NCI-H526 treated with DMSO at 0.1 percent for 48 hours (cell line): ENCODE measurements around the gene NARF.

Experiments
- DNase-seq: peaks from one replicate; lab custom pipeline; 2025; lab: John Stamatoyannopoulos, UW

The NARF gene

DNA sequence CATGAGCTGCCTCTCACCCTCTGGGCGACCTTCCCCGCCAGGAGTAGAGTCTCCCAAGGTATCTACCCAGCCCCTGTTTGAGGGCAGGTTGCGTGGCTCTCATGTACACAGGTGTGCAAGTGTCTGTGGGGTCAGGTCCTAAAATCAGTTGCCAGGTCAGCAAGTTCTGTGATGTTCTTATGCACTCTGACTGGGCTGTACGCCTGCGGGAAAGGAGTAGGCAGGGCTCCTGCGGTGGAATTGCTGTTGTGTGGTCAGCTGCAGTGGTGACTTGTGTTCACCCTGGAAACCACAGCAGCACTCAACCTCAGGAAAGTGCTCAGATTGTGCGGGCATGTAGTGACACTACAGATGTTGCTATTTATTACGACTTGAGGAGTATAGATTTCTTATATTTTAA lies 19.4 kb downstream of the NARF start:
- DNase-seq = no peak

- no peak for DNase-seq
Observed at GRCh38 chr17:82479602-82480001, 21.1 kb downstream of the NARF start.

DNA sequence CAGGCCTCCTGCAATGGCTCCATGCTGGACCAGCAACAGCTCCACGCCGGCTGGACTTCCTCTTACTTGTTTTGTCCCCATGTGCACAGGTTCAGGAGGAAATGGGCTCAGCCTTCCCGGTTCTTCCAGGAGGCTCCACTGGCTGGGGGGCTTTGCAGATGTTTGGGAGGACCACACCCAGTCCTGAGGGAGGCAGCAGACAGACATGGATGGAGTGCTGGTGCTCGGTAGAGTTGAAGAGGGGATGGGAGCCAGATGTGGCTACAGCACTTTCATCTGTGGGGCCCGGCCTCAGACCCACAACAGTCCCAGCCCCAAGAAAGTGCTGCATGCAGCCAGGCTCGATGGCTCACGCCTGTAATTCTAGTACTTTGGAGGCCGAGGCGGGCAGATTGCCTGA lies 21.8 kb downstream of the NARF start:
- no peak for DNase-seq

DNA sequence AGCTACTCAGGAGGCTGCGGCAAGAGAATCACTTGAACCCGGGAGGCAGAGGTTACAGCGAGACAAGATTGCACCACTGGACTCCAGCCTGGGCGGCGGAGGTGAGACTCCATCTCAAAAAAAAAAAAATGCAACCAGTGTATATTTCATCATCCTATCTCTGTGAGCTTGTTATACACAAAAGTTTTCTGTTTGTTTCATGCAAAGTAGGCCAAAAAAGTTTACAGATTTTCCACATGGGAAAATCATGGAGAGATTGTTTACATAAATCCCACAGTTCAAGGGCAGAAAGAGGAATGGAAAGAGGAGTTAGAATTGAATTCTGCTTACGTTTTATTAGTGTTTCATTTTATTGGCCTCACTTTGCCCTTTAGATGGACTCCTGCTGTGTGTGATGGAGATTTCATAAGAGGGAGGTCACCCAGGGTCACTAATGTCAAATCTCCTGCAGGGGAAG lies 24.7 kb downstream of the NARF start:
- DNase-seq = no peak

DNA sequence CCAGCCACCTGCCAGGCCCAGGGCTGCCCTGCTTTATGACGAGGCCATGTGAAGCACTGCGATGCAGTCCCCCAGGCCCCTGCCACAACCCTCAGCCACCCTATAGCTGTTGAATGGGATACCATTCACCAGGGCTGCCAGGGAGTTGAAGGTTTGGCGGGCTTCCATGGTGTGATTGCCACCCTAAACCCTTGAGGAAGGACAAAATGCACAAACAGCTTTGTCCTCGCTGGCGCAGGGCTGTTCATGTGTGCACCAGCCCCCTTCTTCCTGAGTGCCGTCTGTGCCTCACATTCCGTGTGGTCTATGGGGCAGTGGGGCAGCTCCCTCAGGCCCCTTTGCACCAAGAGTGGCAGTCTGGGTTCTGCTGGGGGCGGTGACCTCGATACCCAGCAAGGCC lies 25.3 kb downstream of the NARF start:
- no peak for DNase-seq

- DNase-seq = no peak
Observed at GRCh38 chr17:82486231-82487094, 27.9 kb downstream of the NARF start.

DNA sequence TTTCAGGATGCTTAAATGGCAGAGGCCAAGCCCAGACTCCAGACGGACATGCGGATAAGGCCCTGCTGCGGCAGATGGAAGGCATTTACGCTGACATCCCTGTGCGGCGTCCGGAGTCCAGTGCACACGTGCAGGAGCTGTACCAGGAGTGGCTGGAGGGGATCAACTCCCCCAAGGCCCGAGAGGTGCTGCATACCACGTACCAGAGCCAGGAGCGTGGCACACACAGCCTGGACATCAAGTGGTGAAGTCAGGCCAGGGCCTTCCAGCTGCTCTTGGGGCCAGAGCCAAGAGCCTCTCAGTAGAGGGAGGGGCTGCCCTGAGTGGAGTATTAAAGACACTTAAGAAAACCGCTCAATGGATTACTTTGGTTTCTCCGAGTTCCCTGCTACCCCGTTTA lies 29.4 kb downstream of the NARF start:
- no peak for DNase-seq

DNA sequence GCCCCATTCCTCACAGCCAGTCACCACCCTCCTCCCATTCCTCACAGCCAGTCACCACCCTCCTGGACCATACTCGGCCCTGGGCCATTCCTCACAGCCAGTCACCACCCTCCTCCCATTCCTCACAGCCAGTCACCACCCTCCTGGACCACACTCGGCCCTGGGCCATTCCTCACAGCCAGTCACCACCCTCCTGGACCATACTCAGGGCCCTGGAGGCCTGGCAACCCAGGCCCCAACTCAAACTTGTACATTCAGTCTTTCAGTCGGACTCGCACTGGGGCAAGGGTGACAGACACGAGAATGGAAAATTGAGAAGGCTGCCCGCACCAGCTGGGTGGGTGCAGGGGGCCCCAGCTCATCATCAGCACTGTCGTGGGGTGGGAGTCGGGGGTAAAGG lies 30.6 kb downstream of the NARF start:
- no peak for DNase-seq

DNA sequence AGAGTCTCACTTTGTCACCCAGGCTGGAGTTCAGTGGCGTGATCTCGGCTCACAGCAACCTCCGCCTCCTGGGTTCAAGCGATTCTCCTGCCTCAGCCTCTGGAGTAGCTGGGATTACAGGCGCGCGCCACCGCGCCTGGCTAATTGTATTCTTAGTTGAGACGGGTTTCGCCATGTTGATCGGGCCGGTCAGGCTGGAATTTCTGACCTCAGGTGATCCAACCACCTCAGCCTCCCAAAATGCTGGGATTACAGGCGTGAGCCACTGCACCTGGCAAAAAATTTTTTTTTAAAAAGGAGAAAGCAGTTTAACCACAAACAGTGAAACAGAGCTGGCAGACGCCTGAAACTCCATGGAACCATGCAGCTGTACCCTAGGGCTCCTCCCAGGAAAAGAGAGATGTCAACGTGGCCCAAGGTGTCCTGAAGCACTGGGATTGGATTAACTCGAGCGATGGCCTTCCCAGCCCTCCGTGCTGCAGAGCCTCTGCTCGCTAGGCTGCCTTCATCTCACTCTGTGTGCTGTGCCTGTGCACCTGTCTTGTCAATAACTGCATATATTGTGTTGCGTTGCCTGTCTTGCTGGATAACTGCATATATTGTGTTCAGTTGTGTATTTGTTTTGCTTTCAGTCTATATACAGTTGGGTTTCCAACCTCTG lies 31.4 kb downstream of the NARF start:
- no peak for DNase-seq

DNA sequence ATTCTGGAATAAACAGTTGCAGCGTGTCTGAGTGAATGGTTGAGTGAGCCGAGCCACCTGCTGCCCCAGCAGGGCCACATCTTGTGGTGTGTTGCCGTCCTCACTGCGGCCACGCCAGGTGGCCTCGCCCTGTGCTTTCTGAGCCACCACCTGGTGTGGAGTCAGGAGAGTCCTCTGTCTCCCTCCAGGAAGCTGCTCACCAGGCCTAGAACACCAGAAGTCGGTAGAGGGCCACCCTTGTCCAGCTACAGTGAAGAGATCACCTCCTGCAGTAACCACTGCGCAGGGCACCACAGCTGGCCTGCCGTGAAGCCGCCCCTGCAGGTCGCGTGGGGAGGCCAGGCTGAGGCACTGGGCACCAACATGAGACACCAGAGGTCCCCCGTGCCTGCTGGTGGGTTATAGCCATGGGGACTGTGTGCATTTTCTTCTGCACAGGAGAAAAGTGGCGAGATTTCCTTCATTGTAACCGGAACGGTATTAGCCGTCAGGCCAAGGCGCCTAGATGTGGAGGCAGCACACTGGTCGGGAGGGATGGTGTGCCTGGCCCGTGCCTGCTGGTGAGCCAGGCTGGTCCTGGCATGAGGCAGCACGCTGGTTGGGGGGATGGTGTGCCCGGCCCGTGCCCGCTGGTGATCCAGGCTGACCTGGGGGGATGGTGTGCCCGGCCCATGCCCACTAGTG lies 32.1 kb downstream of the NARF start:
- DNase-seq = no peak

- no peak for DNase-seq
Observed at GRCh38 chr17:82491196-82491530, 32.6 kb downstream of the NARF start.

DNA sequence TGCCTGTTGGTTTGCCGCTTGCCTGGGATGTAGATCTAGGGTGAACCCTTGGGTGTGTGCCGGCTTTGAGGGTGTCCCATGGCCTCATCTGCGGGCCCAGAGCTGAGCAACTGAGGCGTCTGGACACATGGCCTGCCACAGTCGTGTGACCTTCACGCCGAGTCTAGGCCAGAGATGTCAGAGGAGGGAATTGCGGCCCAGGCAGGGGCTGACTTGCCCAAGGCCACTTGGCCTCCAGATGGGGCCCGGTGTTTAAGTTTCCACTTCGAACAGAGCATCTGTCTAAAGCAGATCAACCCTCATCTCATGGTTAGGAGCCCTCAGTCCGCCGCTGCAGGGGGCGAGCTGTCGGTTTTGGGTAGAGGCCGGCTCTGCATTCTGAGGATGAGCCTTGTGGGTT lies 33.0 kb downstream of the NARF start:
- no peak for DNase-seq

GRCh38 chr17:82492643-82493225 lies 34.2 kb downstream of the NARF start:
- no peak for DNase-seq

DNA sequence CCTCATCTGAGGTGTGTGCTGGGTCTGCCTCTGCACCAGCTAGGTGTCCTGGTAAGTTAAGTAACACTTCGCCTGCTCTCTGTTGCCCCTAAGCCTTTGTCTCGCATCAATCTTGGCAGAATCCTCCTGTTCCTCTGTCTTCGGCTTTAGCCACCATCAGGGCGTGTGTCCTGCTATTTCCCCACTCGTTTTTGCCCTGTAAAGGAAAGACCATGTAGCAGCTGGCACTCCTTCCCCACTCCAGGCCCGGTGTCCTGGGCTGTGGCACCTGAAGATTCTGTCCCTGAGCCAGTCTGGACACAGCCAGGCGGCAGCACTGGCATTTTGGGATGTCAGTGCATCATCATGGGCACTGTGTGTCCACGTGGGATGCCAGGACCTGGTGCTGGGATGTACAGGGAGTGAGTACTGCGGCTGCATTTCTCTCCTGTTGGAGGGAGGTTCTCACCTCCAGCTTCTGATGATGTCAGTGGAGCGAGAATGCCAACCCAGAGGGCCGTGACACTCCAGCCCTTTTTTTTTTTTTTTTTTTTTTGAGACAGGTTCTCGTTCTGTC lies 34.8 kb downstream of the NARF start:
- DNase-seq = no peak

DNA sequence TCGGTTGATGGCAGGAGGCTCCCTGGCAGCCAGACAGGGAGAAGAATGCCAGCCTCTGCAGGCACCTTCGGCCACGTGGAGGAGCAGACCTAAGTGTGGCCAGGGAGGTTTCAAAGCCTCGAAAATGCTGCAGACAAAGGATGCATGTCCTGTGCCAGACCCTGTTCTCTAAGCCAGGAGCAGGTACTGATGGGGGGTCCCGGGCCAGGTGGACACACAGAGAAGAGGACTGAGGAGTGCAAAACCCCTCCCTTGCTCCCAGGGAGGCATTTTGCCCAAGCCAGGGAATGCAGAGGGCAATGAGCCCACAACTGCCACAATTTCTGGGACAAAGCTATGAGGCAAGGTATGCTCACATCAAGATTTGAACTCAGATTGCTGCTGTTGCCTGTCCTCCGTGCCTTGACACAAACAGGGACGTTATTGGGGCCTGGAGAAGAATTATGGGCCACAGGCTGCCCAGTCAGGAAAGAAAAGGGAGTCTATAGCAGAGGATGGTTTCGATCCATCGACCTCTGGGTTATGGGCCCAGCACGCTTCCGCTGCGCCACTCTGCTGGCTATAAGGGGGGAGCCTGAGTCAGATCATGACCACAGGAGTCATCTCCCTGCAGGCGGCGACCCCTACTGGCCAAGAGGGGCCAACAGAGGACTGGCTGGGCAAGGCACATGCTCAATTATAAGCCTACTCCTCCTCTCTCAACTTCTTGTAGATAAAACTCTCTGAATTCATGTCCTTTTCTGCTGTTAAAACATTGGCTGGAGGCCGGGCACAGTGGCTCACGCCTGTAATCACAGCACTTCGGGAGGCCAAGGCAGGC lies 35.9 kb downstream of the NARF start:
- DNase-seq = peak; percentile 90

- DNase-seq = peak; percentile 49
Observed at GRCh38 chr17:82495844-82496528, 37.4 kb downstream of the NARF start.

- peak; percentile 84 for DNase-seq
Observed at GRCh38 chr17:82496529-82497434, 38.2 kb downstream of the NARF start.

DNA sequence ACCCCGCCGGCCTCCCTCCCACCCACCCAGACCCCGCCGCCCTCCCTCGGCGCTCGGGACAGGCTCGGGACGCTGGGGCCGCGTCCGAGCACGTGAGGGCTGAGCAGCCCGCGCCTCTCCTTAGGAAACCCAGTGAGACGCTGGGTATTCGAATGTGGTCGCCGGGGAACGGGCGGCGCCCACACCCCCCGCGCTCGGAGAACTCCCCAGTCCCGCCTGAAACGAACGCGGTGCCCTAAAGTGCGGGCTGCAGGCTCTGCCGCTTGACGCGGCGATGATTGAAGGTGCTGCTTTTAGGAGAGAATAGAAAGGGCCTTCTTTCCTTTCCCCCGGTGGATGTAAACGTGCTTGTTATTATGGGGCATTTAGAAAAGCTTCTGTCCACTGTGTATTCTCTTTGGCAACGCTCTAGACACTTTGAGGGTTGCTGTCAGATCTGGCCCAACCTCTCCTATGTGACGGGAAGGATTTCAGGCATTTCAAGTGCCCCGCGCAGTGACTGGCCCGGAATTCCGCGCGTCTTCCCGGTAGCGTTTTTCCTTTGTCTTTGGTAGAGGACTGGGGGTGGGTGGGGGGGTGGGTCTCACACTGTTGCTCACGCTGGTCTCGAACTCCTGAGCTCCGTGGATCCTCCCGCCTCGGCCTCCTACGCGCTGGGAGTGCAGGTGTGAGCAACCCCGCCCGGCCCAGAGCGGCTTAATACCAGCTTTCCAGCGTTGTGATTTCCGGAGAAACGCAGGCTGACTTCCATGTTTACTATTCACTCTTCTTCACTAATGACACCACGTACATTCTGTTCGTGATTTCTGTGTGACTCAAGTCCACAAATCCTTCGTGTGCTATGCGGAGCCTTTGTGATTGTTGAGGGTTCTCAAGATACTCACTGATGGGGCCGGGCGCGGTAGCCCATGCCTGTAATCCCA lies 39.2 kb downstream of the NARF start:
- peak; percentile 16 for DNase-seq

DNA sequence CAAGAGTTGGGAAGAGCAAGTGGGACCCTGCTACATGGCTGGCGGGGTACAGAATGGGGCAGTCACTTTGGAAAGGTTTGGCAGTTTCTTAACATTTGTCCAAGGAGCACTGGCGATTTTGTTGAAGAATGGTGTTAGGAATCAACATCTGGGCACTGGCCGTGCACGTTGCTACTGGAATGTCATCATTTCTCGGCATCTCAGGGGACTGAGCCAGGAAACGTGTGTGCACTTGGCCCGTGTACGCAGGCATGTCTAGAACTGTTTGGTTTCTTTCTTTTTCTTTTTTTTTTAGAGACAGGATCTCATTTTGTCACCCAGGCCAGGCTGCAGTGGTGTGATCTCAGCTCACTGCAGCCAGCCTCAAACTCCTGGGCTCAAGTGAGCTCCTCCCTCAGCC lies 43.7 kb downstream of the NARF start:
- DNase-seq = no peak
